Measurements from ENCODE around the gene IRF8.

IRF8 gene

GRCh38 chr16:85915125-85915845 lies 16.3 kb downstream of the IRF8 start:
- DNase-seq, result no peak

GRCh38 chr16:85916141-85916890 lies 17.4 kb downstream of the IRF8 start:
- no peak for DNase-seq

- DNase-seq, result no peak
Measured at GRCh38 chr16:85917012-85917411, 18.1 kb downstream of the IRF8 start.

- DNase-seq, result no peak
Measured at GRCh38 chr16:85917959-85918358, 19.0 kb downstream of the IRF8 start.

- DNase-seq, result no peak
Measured at GRCh38 chr16:85918436-85918835, 19.5 kb downstream of the IRF8 start.

GRCh38 chr16:85919271-85920267 lies 20.6 kb downstream of the IRF8 start:
- no peak for DNase-seq

GRCh38 chr16:85921026-85921425 lies 22.1 kb downstream of the IRF8 start:
- no peak for DNase-seq

- no peak for DNase-seq
Measured at GRCh38 chr16:85923153-85924021, 24.4 kb downstream of the IRF8 start.

- no peak for DNase-seq
Measured at GRCh38 chr16:85924675-85925074, 25.7 kb downstream of the IRF8 start.

- no peak for DNase-seq
Measured at GRCh38 chr16:85926370-85926769, 27.4 kb downstream of the IRF8 start.

GRCh38 chr16:85927371-85927770 lies 28.4 kb downstream of the IRF8 start:
- DNase-seq, result no peak

- no peak for DNase-seq
Measured at GRCh38 chr16:85927959-85928358, 29.0 kb downstream of the IRF8 start.

GRCh38 chr16:85928401-85928820 lies 29.4 kb downstream of the IRF8 start:
- no peak for DNase-seq

- DNase-seq, result no peak
Measured at GRCh38 chr16:85929259-85929721, 30.3 kb downstream of the IRF8 start.

- DNase-seq, result no peak
Measured at GRCh38 chr16:85930301-85930700, 31.3 kb downstream of the IRF8 start.

- DNase-seq, result no peak
Measured at GRCh38 chr16:85931596-85932402, 32.8 kb downstream of the IRF8 start.

GRCh38 chr16:85934210-85934609 lies 35.2 kb downstream of the IRF8 start:
- no peak for DNase-seq

GRCh38 chr16:85935391-85935973 lies 36.5 kb downstream of the IRF8 start:
- no peak for DNase-seq

GRCh38 chr16:85935974-85936760 lies 37.2 kb downstream of the IRF8 start:
- no peak for DNase-seq

- DNase-seq, result no peak
Measured at GRCh38 chr16:85936816-85937215, 37.9 kb downstream of the IRF8 start.

Measured in NCI-H2029 (cell line).